Skeletal muscle satellite cell (primary cell): ENCODE measurements around the gene TMEM176A.

ENCODE experiments used
- H3K27me3 ChIP-seq: 2 replicates; pipeline ENCODE4 v1.7.0; 2013; ENCODE audit warnings: low read length; ENCODE audit not compliant: control insufficient read depth, insufficient read depth
- H3K36me3 ChIP-seq: 2 replicates; pipeline ENCODE4 v1.7.0; 2013; ENCODE audit warnings: mild to moderate bottlenecking, control low read depth, low read length; ENCODE audit not compliant: insufficient read depth
- H3K4me1 ChIP-seq: 2 replicates; pipeline ENCODE4 v1.7.0; 2013; ENCODE audit warnings: low read length; ENCODE audit not compliant: control insufficient read depth, insufficient read depth
- H3K4me2 ChIP-seq: 2 replicates; pipeline ENCODE4 v1.7.0; 2013; ENCODE audit warnings: mild to moderate bottlenecking, low read length
- H3K4me3 ChIP-seq: 2 replicates; pipeline ENCODE4 v1.7.0; 2013; ENCODE audit warnings: low read length
- H3K9ac ChIP-seq: 2 replicates; pipeline ENCODE4 v1.7.0; 2013; ENCODE audit warnings: mild to moderate bottlenecking, low read depth, low read length, moderate library complexity
- H3K9me3 ChIP-seq: replicated peaks from 2 replicates; pipeline ENCODE4 v1.7.0; 2013; ENCODE audit warnings: mild to moderate bottlenecking, control low read depth, low read length

TMEM176A gene

DNA sequence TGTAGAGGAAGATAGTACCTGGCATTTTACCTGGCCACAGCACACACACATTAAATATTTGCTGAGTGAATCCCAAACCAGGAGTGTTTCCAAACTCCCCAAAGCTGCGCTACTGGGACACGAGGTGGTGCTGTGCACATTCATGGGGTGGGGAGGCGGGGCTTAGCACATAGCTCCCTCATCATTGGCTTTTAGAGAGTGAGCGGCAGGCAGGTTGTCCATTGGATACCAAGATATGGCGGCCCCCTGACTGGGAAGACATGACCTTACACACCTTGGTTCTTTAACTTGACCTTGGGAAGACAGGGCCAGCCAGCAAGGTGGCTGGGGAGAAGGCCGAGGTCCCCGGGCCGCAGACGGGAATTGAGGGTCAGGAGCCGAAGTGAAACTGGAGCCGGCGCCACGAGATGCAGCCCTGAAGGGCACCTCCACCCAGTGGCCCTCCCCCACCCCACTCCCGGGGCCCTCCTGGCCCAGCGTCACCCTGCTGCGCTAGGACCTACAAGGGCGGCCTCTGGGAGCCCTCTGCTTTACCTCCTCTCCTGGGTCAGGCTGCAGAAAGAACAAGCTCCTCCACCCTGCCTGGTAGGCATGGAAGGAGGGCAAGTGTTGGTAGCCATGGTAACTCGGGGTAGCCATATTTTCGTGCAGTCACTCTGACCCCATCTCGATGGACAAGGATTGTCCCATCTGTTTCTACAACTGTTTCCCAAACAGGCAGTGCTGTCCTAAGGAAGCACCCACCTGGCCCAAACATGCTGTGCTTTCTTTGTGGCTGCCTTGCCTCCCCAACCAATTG is 24.0 kb downstream of the TMEM176A start:
- H3K9ac ChIP-seq, result no peak overlapping the region
- H3K27me3 ChIP-seq, result no peaks in the 10 kb centered on the region
- no peaks in the 10 kb centered on the region for H3K4me1 ChIP-seq
- H3K4me3 ChIP-seq, result no peak overlapping the region
- no peak overlapping the region for H3K4me2 ChIP-seq
- H3K36me3 ChIP-seq, result no peaks in the 10 kb centered on the region
- no peaks in the 10 kb centered on the region for H3K9me3 ChIP-seq

DNA sequence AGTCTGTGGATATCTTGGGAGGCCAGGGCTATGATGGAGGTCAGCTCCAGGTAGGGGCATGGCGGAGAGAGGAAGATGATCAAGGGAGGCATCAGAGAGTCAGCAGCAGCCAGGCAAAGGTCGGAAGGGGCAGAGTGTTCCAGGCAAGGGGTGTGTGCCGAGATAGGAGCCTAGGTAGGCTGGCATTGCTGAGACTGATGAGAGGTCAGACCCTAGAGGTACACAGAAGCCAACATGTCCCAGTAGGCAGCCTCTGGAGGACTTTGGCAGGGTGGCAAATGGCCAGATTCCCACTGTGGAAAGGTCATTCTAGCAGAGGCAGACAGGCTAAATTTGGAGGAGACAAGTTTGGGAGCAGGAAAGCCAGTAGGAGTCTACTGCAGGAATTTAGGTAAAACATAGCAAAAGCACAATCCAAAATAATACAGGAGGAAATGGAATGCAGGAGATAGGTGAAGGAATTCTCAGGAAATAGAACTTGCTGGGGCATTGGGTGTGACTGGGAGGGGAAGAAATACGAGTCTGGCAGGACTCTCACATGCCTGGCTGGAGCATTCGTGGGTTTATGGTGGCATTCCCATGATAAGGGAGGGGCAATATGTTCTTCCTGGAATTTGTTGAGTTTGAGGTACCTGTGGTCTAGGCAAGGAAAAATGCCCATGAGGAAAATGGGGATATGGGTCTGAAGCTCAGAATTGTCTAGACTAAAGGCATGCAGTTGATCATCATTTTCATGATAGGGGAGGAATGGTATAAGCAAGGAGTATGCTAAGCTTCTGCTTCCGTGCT is 25.7 kb downstream of the TMEM176A start:
- H3K27me3 ChIP-seq, result no peaks in the 10 kb centered on the region

GRCh38 chr7:150828384-150828783 is 27.8 kb downstream of the TMEM176A start:
- H3K36me3 ChIP-seq, result no peaks in the 10 kb centered on the region
- no peaks in the 10 kb centered on the region for H3K9me3 ChIP-seq
- no peaks in the 10 kb centered on the region for H3K27me3 ChIP-seq
- H3K9ac ChIP-seq, result no peak overlapping the region
- H3K4me2 ChIP-seq, result no peak overlapping the region
- no peaks in the 10 kb centered on the region for H3K4me1 ChIP-seq
- H3K4me3 ChIP-seq, result no peak overlapping the region

More for the DNA sequence above, 25.7 kb downstream of the TMEM176A start:
- H3K4me2 ChIP-seq, result no peak overlapping the region
- no peaks in the 10 kb centered on the region for H3K4me1 ChIP-seq
- no peak overlapping the region for H3K4me3 ChIP-seq
- no peak overlapping the region for H3K9ac ChIP-seq
- H3K9me3 ChIP-seq, result no peaks in the 10 kb centered on the region
- H3K36me3 ChIP-seq, result no peaks in the 10 kb centered on the region

- Histone ChIP-seq H3K9me3 (no peaks in the 10 kb centered on the region), H3K9ac (no peak overlapping the region), H3K27me3 (no peaks in the 10 kb centered on the region), H3K4me2 (no peak overlapping the region), H3K4me3 (no peak overlapping the region), H3K4me1 (no peaks in the 10 kb centered on the region), H3K36me3 (no peaks in the 10 kb centered on the region)
Measured at GRCh38 chr7:150829426-150829825, 28.9 kb downstream of the TMEM176A start.

DNA sequence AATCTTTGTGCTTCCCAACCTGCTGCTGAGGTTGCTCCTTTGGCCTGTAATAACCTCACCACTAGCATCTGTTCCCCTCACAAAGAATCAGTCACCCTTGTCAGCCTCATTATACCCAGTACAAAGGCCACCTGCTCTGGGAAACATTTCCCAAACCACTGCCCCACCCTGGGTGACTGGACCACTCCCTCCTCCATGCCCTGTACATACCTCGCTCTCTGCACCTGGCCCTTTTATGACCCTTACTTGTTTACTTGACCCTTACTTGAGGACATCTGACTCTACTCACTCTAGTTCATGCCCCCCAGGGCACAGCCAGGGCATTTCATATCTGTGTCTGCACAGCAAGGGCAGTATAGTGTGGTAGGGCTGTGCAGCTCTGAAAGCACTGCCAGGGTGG is 30.4 kb downstream of the TMEM176A start:
- Histone ChIP-seq H3K36me3 (no peaks in the 10 kb centered on the region), H3K9ac (no peak overlapping the region), H3K27me3 (no peaks in the 10 kb centered on the region), H3K4me1 (no peaks in the 10 kb centered on the region), H3K4me2 (no peak overlapping the region), H3K4me3 (no peak overlapping the region), H3K9me3 (no peaks in the 10 kb centered on the region)

DNA sequence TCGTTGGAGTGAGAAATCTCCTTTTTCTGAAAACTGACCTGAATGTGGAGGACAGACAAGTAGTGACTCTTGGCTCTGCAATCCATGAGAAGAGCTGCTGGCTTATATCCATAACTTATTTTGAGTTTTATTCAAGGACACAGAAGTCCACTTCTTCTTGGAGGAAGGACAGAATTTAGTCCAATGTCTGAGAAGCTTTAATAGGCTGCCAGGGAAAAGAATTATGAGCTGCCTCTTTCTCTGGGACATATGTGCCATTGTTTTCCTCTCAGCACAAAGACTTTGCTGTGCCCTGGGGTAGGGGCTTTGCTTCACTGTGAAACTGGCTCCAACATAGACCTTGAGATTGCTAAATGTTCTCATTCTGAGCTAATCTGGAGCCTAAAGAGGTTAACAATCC is 31.3 kb downstream of the TMEM176A start:
- Histone ChIP-seq H3K9ac (no peak overlapping the region), H3K36me3 (no peaks in the 10 kb centered on the region), H3K27me3 (no peaks in the 10 kb centered on the region), H3K4me1 (no peaks in the 10 kb centered on the region), H3K4me3 (no peak overlapping the region), H3K9me3 (no peaks in the 10 kb centered on the region), H3K4me2 (no peak overlapping the region)

GRCh38 chr7:150835019-150835418 is 34.5 kb downstream of the TMEM176A start:
- no peaks in the 10 kb centered on the region for H3K9me3 ChIP-seq
- H3K4me1 ChIP-seq, result no peaks in the 10 kb centered on the region
- H3K4me3 ChIP-seq, result no peak overlapping the region
- H3K4me2 ChIP-seq, result no peak overlapping the region
- H3K27me3 ChIP-seq, result no peaks in the 10 kb centered on the region
- H3K36me3 ChIP-seq, result no peaks in the 10 kb centered on the region
- H3K9ac ChIP-seq, result no peak overlapping the region

DNA sequence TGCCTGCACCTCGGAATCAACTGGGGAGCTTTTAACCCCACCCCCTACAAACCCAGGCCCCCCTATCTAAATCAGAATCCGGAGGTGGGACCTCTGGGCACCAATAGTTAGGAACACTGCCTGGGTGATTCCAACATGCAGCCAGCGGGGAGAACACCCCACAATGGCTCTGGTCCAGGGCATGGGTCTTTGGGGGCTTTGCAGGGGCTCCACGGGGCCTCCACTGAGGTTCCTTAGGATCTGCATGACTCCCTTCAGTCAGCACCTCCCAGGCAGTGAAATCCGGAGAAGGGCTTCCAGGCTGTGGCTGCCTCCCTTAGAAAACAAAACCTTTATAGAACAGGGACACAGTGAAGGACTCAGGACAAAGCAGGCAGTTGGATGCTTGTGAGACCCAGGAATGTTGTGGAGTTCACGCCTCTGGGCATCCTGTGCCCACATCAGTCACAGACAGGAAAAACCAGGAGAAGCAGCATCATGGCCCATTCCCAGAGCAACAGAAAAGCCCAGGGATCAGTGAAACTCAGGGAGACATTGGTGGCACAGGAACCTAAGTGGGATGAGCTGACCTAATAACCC is 35.2 kb downstream of the TMEM176A start:
- no peaks in the 10 kb centered on the region for H3K27me3 ChIP-seq
- H3K4me1 ChIP-seq, result no peaks in the 10 kb centered on the region

DNA sequence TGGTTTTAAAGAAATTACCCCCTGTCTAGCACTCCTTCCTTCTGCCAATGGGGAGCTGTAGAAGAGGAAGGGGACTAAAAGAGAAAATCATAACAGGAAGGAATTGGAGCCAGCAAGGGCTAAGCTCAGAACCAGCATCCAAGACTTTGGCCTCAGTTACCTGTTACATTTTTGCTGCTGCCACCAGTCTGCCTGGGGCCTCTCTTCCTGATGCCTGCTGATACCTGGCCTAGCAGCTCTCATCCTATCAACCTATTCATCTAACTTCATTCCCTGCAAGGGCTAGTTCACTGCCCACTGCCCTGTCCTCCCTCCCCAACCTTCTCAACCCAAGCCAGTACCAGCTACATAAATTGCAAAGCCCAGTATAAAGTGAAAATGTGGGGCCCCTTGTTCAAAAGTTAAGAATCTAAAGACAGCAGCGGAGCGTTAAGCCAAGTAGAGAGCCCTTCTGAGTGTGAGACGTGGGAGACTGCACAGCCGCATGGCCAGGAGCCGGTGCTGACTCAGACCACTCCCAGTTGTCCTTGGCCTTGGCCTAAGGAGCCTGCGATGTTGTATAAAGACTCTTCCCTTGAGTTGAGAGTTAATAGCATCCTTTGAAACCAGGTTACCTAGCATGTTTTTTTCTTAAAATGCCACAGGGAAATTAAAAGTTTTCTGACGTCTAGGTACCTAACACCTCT is 38.5 kb downstream of the TMEM176A start:
- H3K4me3 ChIP-seq, result no peak overlapping the region
- no peaks in the 10 kb centered on the region for H3K9me3 ChIP-seq
- no peaks in the 10 kb centered on the region for H3K36me3 ChIP-seq
- no peak overlapping the region for H3K9ac ChIP-seq
- no peaks in the 10 kb centered on the region for H3K4me1 ChIP-seq
- no peaks in the 10 kb centered on the region for H3K27me3 ChIP-seq
- H3K4me2 ChIP-seq, result no peak overlapping the region

More for the DNA sequence above, 35.2 kb downstream of the TMEM176A start:
- H3K36me3 ChIP-seq, result no peaks in the 10 kb centered on the region
- no peak overlapping the region for H3K4me3 ChIP-seq
- no peaks in the 10 kb centered on the region for H3K9me3 ChIP-seq
- no peak overlapping the region for H3K4me2 ChIP-seq
- no peak overlapping the region for H3K9ac ChIP-seq

GRCh38 chr7:150842018-150842417 is 41.4 kb downstream of the TMEM176A start:
- no peak overlapping the region for H3K4me3 ChIP-seq
- no peak overlapping the region for H3K4me2 ChIP-seq
- H3K4me1 ChIP-seq, result no peaks in the 10 kb centered on the region
- H3K9ac ChIP-seq, result no peak overlapping the region
- H3K36me3 ChIP-seq, result no peaks in the 10 kb centered on the region
- no peaks in the 10 kb centered on the region for H3K9me3 ChIP-seq
- no peaks in the 10 kb centered on the region for H3K27me3 ChIP-seq

DNA sequence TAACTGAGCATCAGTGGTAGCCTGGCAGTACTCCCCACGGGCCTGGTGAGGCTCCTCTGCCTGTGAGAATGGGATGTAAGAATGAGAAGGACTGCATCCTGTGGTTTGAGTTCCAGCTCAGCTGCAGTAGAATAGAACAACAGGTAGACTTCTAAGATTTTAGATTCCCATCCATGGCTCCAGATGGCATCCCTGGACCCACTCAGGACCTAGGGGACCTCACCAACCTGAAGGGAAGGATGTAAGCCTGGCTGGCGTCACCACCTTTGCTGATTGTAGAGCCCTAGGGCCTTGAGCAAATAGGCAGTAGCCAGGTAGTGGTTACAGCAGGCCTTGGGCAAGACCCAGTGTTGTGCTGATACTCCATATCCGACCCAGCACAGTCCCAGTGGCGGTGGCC is 42.1 kb downstream of the TMEM176A start:
- Histone ChIP-seq H3K27me3 (no peaks in the 10 kb centered on the region), H3K36me3 (no peaks in the 10 kb centered on the region), H3K4me1 (no peaks in the 10 kb centered on the region), H3K4me3 (no peak overlapping the region), H3K4me2 (no peak overlapping the region), H3K9ac (no peak overlapping the region), H3K9me3 (no peaks in the 10 kb centered on the region)
